Skeletal muscle tissue (tissue), 4 donors: ENCODE measurements around the gene CYB5D1. TPM values are rescaled to one million over a fixed set of nuclear protein-coding genes. Genes with fewer than 3 reads are reported as not detected.
A peak's percentile ranks its signal among the peaks of the same experiment; 100 is the strongest.

Experiments used
- H3K27ac ChIP-seq: one replicate; pipeline ENCODE4 v1.7.0; 2013; ENCODE audit warnings: mild to moderate bottlenecking, low read depth, low read length, inconsistent platforms
- H3K27me3 ChIP-seq, 3 donors: one replicate each; pipeline ENCODE4 v1.7.0; 2013; ENCODE audit warnings: low read length in 3 of 3; ENCODE audit not compliant: control insufficient read depth in 3 of 3, insufficient read depth in 3 of 3
- H3K36me3 ChIP-seq, 3 donors: one replicate each; pipeline ENCODE4 v1.7.0; 2013; ENCODE audit warnings: low read length in 3 of 3; ENCODE audit not compliant: control insufficient read depth in 3 of 3, insufficient read depth in 3 of 3
- H3K4me1 ChIP-seq, 3 donors: one replicate each; pipeline ENCODE4 v1.7.0; 2013; ENCODE audit warnings: low read length in 3 of 3, mild to moderate bottlenecking in 3 of 3; ENCODE audit not compliant: control insufficient read depth in 3 of 3, insufficient read depth in 3 of 3
- H3K4me3 ChIP-seq, 3 donors: one replicate each; pipeline ENCODE4 v1.7.0; 2013; ENCODE audit warnings: low read length in 3 of 3
- H3K9ac ChIP-seq, 3 donors: one replicate each; pipeline ENCODE4 v1.7.0; 2013; ENCODE audit warnings: low read length in 3 of 3, mild to moderate bottlenecking in 3 of 3, moderate library complexity in 2 of 3, low read depth in 1 of 3
- H3K9me3 ChIP-seq, 3 donors: one replicate each; pipeline ENCODE4 v1.7.0; 2013; ENCODE audit warnings: low read length in 3 of 3; ENCODE audit not compliant: control insufficient read depth in 3 of 3
- total RNA-seq: library from RNA; depleted of rRNA; stranded (reverse); fragments of >200 nt; gene quantifications from one replicate; pipeline ENCODE4 v1.2.3, GENCODE V29; 2014
- donor health status: Osteomylitis.

CYB5D1 gene
- total RNA-seq, 1 donor from 2014 or later = 3.7 TPM

DNA sequence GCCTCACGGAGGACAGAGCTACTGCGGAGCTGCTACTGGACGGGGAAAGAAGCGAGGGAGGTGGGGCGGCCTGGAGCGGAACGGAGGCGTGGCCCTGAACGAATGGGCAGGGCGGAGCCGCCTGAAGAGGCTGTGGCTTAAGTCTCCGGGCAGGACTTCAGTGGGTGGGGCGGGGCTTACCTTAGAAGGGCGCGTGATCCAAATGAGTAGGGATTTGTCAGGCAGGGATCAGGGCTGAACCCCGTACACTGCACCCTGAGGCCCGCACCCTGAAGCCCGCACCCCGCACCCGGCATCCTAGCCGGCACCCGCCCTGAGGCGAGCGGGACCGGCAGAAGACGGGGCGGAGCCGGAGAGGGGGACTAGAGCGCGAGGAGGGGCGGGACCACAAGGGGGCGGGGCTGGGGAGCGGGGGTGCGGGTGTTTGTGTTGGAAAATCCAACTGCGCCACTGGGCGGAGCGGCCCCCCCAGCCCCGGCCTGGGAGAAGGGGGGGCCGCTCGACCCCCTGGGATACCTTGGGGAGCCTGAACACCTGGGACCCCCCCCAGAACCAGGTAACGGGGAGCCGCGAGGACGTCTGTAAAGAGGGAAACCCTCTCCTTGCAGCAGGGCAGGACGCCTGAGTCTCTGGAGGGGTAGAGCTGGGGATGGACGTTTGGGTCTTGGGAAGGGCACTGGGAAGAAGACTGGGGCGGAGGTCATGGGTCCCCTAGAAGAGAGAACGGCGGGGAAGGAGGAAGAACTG lies 23.8 kb upstream of the CYB5D1 start, which contains the start of gene KDM6B:
TSS of gene KDM6B (plus strand) at position 423 of the 747 bp plus-strand sequence. CDS start 11,338 bp downstream, outside the sequence.
- Histone ChIP-seq H3K4me3 (peak within 1 kb of the TSS; percentile 83 to 97 (median 94)), H3K36me3 (no peaks in the 10 kb centered on the region), H3K4me1 (peaks cover 26 to 39% (median 28%) of the 10 kb centered on the region in 3 donors), H3K27me3 (no peaks in the 10 kb centered on the region), H3K9me3 (no peaks in the 10 kb centered on the region), H3K27ac (peak within 1 kb of the TSS; percentile 100), H3K9ac (peak within 1 kb of the TSS; percentile 95 to 99 (median 97))

GRCh38 chr17:7834542-7834956 lies 23.3 kb upstream of the CYB5D1 start:
- peaks cover 32 to 45% (median 34%) of the 10 kb centered on the region in 3 donors for H3K4me1 ChIP-seq

GRCh38 chr17:7834957-7835813 lies 22.6 kb upstream of the CYB5D1 start:
- Histone ChIP-seq H3K4me1 (peaks cover 38 to 51% (median 40%) of the 10 kb centered on the region in 3 donors), H3K9ac (peak overlapping the region; percentile 96 to 100 (median 99)), H3K4me3 (peak overlapping the region; percentile 83 to 98 (median 97)), H3K36me3 (peaks cover 0 to 4% (median 0%) of the 10 kb centered on the region in 3 donors), H3K27ac (peak overlapping the region; percentile 100), H3K9me3 (no peaks in the 10 kb centered on the region), H3K27me3 (no peaks in the 10 kb centered on the region)

More at GRCh38 chr17:7834542-7834956, 23.3 kb upstream of the CYB5D1 start:
- H3K9ac ChIP-seq = peak overlapping the region; percentile 95 to 99 (median 97)
- no peaks in the 10 kb centered on the region for H3K9me3 ChIP-seq
- H3K27ac ChIP-seq = peak overlapping the region; percentile 100
- H3K4me3 ChIP-seq = peak overlapping the region; percentile 83 to 97 (median 94)
- no peaks in the 10 kb centered on the region for H3K27me3 ChIP-seq
- H3K36me3 ChIP-seq = no peaks in the 10 kb centered on the region

DNA sequence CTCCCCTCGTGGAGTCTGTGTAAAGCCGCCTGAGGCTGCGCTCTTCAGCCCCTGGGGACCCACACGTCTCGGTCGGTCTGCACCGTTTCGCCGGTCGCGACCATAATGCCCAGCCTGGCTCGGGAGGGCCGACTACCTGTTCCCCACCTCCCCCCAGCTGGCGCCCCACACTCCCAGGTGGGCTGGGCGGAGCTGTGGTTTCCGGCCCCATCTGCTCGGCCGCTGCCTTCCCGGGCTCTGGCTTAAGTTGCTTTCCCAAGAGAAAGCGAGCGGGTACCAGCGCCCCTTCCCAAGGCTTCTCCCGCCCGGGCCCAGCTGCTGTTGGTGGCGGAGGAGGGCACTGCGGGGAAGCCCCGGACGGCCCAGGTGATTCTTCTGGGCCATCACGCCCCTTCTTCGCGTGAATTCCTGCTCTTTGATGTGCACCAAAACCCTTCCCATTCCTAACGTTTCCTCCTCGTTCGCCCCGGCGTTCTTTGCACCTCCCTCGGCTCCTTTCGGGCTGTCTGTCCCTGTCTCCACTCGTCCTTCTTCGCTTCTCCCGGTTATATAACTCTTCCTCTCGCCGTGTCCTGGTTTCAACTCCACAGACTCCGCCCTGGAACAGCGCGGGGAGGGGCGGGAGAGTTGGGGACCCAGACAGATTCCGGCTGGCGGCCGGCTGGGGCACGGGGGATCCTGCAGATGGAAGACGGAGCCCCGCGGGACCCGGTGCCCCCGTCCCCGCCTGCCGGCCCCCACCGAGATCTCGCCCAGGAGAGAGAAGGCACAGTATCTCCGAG lies 21.8 kb upstream of the CYB5D1 start:
- H3K27me3 ChIP-seq = no peaks in the 10 kb centered on the region
- H3K27ac ChIP-seq = peak overlapping the region; percentile 100
- peaks cover 0 to 4% (median 0%) of the 10 kb centered on the region in 3 donors for H3K36me3 ChIP-seq
- H3K9me3 ChIP-seq = no peaks in the 10 kb centered on the region
- peak overlapping the region; percentile 96 to 100 (median 99) for H3K9ac ChIP-seq
- peak overlapping the region; percentile 83 to 98 (median 97) for H3K4me3 ChIP-seq
- H3K4me1 ChIP-seq = peaks cover 46 to 59% (median 49%) of the 10 kb centered on the region in 3 donors

GRCh38 chr17:7836596-7837407 lies 21.0 kb upstream of the CYB5D1 start:
- no peaks in the 10 kb centered on the region for H3K9me3 ChIP-seq
- peak overlapping the region; percentile 100 for H3K27ac ChIP-seq
- H3K36me3 ChIP-seq = peaks cover 0 to 4% (median 3%) of the 10 kb centered on the region in 3 donors
- peaks cover 51 to 65% (median 54%) of the 10 kb centered on the region in 3 donors for H3K4me1 ChIP-seq
- peak overlapping the region; percentile 96 to 100 (median 99) for H3K9ac ChIP-seq
- no peaks in the 10 kb centered on the region for H3K27me3 ChIP-seq
- H3K4me3 ChIP-seq = peak overlapping the region; percentile 83 to 98 (median 97)

GRCh38 chr17:7837408-7838088 lies 20.3 kb upstream of the CYB5D1 start:
- Histone ChIP-seq H3K36me3 (peaks cover 0 to 4% (median 3%) of the 10 kb centered on the region in 3 donors), H3K9me3 (no peaks in the 10 kb centered on the region), H3K27ac (peak overlapping the region; percentile 100), H3K4me3 (peak overlapping the region; percentile 83 to 98 (median 97)), H3K4me1 (peaks cover 51 to 65% (median 58%) of the 10 kb centered on the region in 3 donors), H3K9ac (peak overlapping the region; percentile 96 to 100 (median 99)), H3K27me3 (no peaks in the 10 kb centered on the region)

DNA sequence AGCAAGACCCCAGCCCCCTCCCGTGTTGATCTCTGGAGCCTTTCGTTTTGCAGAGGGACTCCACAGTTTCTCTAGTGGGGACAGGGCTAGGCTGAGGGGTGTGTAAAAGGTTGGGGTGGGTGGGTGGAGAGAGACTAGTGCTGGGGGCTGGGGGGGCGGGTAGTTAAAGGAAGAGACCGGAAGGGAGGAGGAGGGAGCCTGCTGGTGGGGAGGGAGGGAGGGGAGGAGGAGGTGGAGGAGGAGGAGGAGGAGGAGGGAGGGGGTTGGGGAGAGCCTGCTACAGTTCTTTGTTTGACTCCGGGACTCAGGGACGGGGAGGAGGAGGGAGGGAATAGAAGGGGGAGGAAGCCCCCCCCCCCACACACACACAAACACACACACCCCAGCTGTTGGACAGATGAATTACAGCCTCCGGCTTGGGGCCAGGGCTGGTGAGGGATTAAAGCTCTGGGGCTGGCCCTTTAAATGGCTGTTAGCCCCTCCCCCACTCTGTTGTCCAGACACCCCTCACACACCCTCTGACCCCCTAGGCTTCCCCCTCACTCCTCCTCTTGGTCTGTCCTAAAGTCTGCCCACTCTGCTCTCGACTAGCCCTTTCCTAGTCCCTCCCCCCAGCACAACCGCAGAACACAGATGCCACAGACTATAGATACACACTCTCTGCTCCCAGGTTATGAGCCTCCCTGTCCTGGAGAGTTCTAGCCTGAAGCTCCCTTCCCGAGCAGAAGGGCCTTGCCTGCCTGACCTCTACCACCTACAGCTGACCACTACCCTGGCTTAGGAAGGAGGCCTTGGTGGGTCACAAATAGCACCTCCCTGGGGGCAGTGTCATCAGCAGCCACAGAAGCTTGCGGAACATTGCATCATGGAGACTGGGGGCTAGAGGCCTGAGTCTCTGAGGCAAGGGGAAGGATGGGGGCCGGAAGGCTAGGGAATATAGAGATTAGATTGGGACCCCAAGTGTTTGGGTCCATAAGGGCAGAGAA lies 19.4 kb upstream of the CYB5D1 start:
- H3K4me1 ChIP-seq = peaks cover 54 to 69% (median 63%) of the 10 kb centered on the region in 3 donors
- peaks cover 0 to 4% (median 3%) of the 10 kb centered on the region in 3 donors for H3K36me3 ChIP-seq
- H3K9me3 ChIP-seq = no peaks in the 10 kb centered on the region
- H3K4me3 ChIP-seq = peak overlapping the region; percentile 52 to 98 (median 55)
- peak overlapping the region; percentile 100 for H3K27ac ChIP-seq
- no peaks in the 10 kb centered on the region for H3K27me3 ChIP-seq
- H3K9ac ChIP-seq = peak overlapping the region; percentile 52 to 100 (median 58)
